Measurements from ENCODE around the gene SULT2B1. TPM values are rescaled to one million over a fixed set of nuclear protein-coding genes. Genes with fewer than 3 reads are reported as not detected.
A peak's percentile ranks its signal among the peaks of the same experiment; 100 is the strongest.
"Not testable (repeated sequence)": the region's sequence is repeated elsewhere in the genome, so short reads cannot be mapped to it uniquely, and the experiment has no call there.

SULT2B1 gene
- total RNA-seq, 1 donor from 2014 or later = 0.22 TPM

DNA sequence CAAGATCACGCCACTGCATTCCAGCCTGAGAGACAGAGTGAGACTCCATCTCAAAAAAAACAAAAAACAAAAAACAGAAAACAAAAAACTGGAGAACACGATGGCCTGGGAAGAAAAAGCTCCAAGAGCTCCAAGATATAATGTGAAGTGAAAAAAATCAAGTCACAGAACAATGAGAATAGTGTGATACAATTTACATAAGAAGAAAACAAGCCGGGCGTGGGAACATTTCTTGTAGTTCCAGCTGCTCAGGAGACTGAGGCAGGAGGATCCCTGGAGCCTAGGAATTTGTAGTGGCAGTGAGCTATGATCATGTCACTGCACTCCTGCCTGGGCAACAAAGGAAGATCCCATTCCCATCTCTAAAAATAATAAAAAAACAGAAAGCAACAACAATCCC is 31.8 kb upstream of the SULT2B1 start:
- DNase-seq = no peak
- intact Hi-C loops (cut with DNase I) = no loop called here
- ATAC-seq (ENCODE audit: poor library complexity) = no peak

- DNase-seq = no peak
- intact Hi-C loops (cut with DNase I) = no loop called here
- ATAC-seq (ENCODE audit: poor library complexity) = no peak
Measured at GRCh38 chr19:48524221-48524620, 27.8 kb upstream of the SULT2B1 start.

- DNase-seq (no peak), ATAC-seq (ENCODE audit: poor library complexity) (no peak)
- intact Hi-C loops (cut with DNase I) = no loop called here
Measured at GRCh38 chr19:48524732-48525131, 27.2 kb upstream of the SULT2B1 start.

DNA sequence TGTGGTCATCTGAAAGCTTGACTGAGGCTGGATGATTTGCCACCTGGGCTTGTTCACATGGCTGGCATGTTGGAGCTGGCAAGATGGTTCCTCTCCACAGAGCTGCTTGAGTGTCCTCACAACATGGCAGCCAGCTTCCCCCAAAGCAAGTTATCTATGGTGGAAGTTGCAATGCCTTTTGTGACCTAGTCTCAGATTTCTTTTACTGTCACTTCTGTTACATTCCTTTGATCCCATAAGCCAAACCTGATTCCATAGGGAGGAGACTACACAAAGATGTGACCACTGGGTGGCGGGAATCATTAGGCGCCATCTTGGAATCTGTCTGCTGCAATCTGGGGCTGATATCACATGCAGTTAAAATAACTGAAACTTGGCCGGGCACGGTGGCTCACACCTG is 22.8 kb upstream of the SULT2B1 start:
- no peak for DNase-seq
- intact Hi-C loops (cut with DNase I) = no loop called here
- ATAC-seq (ENCODE audit: poor library complexity) = no peak

DNA sequence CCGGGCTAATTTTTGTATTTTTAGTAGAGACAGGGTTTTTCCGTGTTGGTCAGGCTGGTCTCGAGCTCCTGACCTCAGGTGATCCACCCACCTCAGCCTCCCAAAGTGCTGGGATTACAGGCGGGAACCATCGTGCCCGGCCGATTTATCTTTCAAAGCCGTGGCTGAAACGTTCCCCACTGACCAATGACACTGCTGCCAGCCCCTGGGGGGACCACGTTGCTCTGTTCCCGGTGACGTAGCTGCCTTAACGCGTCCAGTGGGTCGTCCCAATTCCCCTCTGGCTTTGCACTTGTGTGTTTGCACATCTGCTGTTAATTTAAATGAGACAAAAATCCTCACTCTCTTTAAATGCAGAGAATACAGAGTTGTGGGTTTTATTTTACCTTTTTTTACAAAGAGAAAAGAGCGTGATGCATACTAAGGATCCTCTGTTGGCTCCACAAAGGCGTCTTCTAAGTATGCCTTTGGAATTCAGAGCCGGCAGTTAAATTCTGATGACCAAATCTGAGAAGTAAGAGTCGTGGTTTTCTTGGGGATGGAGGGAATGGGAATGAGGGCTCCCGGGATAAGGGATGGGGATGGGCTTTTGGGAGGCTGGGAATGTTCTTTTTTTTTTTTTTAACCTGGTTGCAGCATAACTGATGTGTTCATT is 21.8 kb upstream of the SULT2B1 start:
- ATAC-seq (ENCODE audit: poor library complexity) (no peak), DNase-seq (no peak)
- intact Hi-C loops (cut with DNase I) = no loop called here

DNA sequence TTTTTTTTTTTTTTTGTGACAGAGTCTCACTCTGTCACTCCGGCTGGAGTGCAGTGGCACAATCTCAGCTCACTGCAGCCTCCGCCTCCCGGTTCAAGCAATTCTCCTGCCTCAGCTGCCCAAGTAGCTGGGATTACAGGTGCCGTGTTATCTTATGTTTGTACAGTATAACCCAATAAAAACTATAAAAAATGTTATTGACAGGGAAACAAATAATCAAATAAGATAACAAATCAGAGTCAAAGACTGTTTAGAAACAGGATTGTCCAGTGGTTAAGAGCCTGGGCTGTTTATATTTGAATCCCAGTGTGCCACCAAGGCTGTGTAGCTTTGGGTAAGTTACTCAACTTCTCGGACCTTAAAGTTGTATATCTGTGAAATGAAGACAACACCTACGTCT is 21.2 kb upstream of the SULT2B1 start:
- intact Hi-C loops (cut with DNase I) = no loop called here
- ATAC-seq (ENCODE audit: poor library complexity) (no peak), DNase-seq (no peak)

- ATAC-seq (ENCODE audit: poor library complexity) (no peak), DNase-seq (peak; percentile 5)
- intact Hi-C loops (cut with DNase I) = no loop called here
Measured at GRCh38 chr19:48533770-48534169, 18.2 kb upstream of the SULT2B1 start.

DNA sequence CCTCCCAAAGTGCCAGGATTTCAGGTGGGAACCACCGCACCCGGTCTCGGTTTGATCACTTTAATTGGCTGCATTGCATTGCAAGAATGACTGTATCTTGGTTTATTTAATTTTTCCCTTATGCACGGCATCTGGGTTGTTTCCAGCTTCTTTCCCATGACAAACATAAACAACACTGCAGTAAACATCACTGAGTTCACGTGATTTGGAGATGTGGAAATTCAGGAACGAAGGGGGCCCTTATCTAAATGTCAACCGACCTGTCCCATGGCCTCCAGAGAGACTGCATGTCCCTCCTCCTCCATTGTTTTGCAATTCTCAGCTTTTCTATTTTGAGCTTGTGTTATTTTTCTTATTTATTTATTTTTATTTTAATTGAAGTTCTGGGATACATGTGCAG is 14.4 kb upstream of the SULT2B1 start:
- ATAC-seq (ENCODE audit: poor library complexity) (no peak), DNase-seq (no peak)
- intact Hi-C loops (cut with DNase I) = no loop called here

- ATAC-seq (ENCODE audit: poor library complexity); DNase-seq; intact Hi-C loops (cut with DNase I): not testable (repeated sequence)
Measured at GRCh38 chr19:48538057-48538456, 13.9 kb upstream of the SULT2B1 start.

- ATAC-seq (ENCODE audit: poor library complexity) (no peak), DNase-seq (no peak)
- intact Hi-C loops (cut with DNase I) = no loop called here
Measured at GRCh38 chr19:48539503-48540096, 12.4 kb upstream of the SULT2B1 start.

GRCh38 chr19:48540110-48540509 is 11.9 kb upstream of the SULT2B1 start:
- no peak for DNase-seq
- ATAC-seq (ENCODE audit: poor library complexity) = no peak
- intact Hi-C loops (cut with DNase I) = no loop called here

GRCh38 chr19:48541813-48542212 is 10.2 kb upstream of the SULT2B1 start:
- ATAC-seq (ENCODE audit: poor library complexity) = no peak
- intact Hi-C loops (cut with DNase I) = no loop called here
- no peak for DNase-seq

DNA sequence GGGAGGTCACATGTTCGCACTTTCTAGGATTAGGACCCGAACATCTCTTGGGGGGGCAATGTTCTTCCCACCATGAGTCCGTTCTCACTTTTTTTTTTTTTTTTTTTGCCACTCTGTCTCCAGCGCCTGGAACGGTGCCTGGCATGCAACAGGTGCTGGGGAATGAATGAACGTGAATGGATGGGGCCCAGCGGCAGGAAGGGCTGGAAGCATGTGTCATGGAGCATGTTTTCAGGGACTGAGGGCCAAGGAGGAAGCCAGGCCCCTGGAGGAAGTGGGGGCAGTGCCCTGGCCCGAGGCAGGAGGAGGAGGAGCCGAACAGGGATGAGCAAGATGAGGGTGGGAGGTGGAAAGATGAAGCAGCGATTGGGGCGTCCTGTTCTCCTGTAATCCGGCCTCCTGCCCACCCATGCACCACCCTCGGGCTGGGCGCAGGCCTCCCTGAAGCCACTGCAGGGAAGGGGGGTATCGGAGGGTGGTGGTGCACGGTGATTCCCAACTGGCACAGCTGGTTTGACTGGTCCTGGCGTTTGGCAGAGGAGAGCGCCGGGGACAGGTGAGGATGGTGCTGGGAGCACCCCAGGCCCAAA is 8.8 kb upstream of the SULT2B1 start:
- no peak for DNase-seq
- intact Hi-C loops (cut with DNase I) = no loop called here
- ATAC-seq (ENCODE audit: poor library complexity) = no peak

GRCh38 chr19:48544856-48545750 is 6.9 kb upstream of the SULT2B1 start:
- ATAC-seq (ENCODE audit: poor library complexity) = no peak
- intact Hi-C loops (cut with DNase I) = no loop called here
- no peak for DNase-seq

GRCh38 chr19:48547722-48548121 is 4.2 kb upstream of the SULT2B1 start:
- no peak for ATAC-seq (ENCODE audit: poor library complexity)
- no peak for DNase-seq
- intact Hi-C loops (cut with DNase I) = no loop called here

GRCh38 chr19:48548253-48548911 is 3.6 kb upstream of the SULT2B1 start:
- no peak for ATAC-seq (ENCODE audit: poor library complexity)
- intact Hi-C loops (cut with DNase I) = no loop called here
- DNase-seq = no peak

GRCh38 chr19:48549380-48549779 is 2.6 kb upstream of the SULT2B1 start:
- intact Hi-C loops (cut with DNase I) = no loop called here

GRCh38 chr19:48552406-48553322 is 692 bp downstream of the SULT2B1 start:
- intact Hi-C loops (cut with DNase I) = no loop called here
- ATAC-seq (ENCODE audit: poor library complexity) = no peak

More at GRCh38 chr19:48549380-48549779, 2.6 kb upstream of the SULT2B1 start:
- DNase-seq (no peak), ATAC-seq (ENCODE audit: poor library complexity) (no peak)

More at GRCh38 chr19:48552406-48553322, 692 bp downstream of the SULT2B1 start:
- DNase-seq = no peak

Data from Right ventricle myocardium superior (tissue), 1 donor.